ENCODE results near the gene FXYD1.

The FXYD1 gene

GRCh38 chr19:35184267-35184666 is 45.6 kb downstream of the FXYD1 start:
- no peak overlapping the region for H3K9ac ChIP-seq (ENCODE audit: low read length)
- H3K4me1 ChIP-seq (ENCODE audit: control insufficient read depth, insufficient read depth, low read length): no peaks in the 10 kb centered on the region
- H3K36me3 ChIP-seq (ENCODE audit: control insufficient read depth, insufficient read depth, low read length): no peaks in the 10 kb centered on the region
- H3K4me3 ChIP-seq (ENCODE audit: low read length): no peak overlapping the region
- no peak overlapping the region for H3K27ac ChIP-seq (ENCODE audit: low read depth, low read length)
- H3K27me3 ChIP-seq (ENCODE audit: control insufficient read depth, insufficient read depth, low read length): no peaks in the 10 kb centered on the region

- no peaks in the 10 kb centered on the region for H3K36me3 ChIP-seq (ENCODE audit: control insufficient read depth, insufficient read depth, low read length)
- no peaks in the 10 kb centered on the region for H3K4me1 ChIP-seq (ENCODE audit: control insufficient read depth, insufficient read depth, low read length)
- no peak overlapping the region for H3K27ac ChIP-seq (ENCODE audit: low read depth, low read length)
- no peak overlapping the region for H3K4me3 ChIP-seq (ENCODE audit: low read length)
- H3K9ac ChIP-seq (ENCODE audit: low read length): no peak overlapping the region
- no peaks in the 10 kb centered on the region for H3K27me3 ChIP-seq (ENCODE audit: control insufficient read depth, insufficient read depth, low read length)
Measured at GRCh38 chr19:35184884-35185283, 46.3 kb downstream of the FXYD1 start.

All from rectal smooth muscle tissue (tissue), 1 donor.